Stimulated activated CD8-positive, alpha-beta memory T cell treated with anti-CD3 and anti-CD28 coated beads, Interleukin-15, amount 100 ng/mL, for 48 hours (primary cell): ENCODE measurements around the gene PRR5L.

Experiments used
- DNase-seq, 2 donors: peaks; one replicate each; pipeline ENCODE4 v3.0.0-alpha.2; 2020; ENCODE audit warnings: low read depth in 2 of 2

PRR5L gene

GRCh38 chr11:36295926-36296325 lies at the start of gene PRR5L:
PRR5L (plus strand) TSS chr11:36296288; CDS start chr11:36401122, 104,834 bp downstream.
- DNase-seq = no peak

DNA sequence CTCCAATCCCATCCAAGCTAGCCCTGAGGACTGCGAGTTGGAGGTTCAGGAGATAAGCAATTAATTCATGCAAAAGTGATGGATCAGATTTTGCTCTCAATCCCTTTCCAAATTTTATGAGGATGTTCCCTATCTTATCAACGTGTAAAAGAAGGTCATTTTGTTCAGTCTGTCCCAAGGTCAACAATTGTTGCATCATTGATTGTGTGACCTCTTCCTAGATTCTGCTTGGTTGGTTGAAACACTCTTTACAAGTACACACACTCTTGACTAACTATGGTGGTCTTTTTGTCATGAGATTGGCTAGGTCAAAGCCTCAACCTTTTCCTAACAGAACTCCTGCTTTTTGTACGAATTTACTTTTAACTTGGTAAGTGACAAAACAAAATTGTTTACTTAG lies 48.6 kb upstream of the PRR5L start:
- no peak for DNase-seq

DNA sequence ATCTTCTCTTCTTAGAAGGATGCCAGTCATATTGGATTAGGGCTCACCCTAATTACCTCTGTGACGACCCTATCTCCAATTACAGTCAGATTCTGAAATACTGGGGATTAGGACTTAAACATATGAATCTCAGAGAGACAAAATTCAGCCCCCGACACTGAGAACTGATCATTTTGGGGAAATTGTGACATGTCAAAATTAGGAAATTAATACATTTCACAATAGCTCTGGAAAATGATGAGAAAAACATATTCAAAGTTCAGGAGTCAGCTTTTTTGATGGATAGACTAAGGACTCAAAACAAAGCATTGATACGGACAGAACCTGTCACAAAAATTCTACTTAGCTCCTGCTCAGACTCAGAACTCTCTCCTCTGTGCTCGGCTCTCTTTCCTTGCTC lies 47.7 kb upstream of the PRR5L start:
- no peak for DNase-seq

GRCh38 chr11:36249246-36249645 lies 46.8 kb upstream of the PRR5L start:
- no peak for DNase-seq

GRCh38 chr11:36251823-36252222 lies 44.3 kb upstream of the PRR5L start:
- DNase-seq = no peak

DNA sequence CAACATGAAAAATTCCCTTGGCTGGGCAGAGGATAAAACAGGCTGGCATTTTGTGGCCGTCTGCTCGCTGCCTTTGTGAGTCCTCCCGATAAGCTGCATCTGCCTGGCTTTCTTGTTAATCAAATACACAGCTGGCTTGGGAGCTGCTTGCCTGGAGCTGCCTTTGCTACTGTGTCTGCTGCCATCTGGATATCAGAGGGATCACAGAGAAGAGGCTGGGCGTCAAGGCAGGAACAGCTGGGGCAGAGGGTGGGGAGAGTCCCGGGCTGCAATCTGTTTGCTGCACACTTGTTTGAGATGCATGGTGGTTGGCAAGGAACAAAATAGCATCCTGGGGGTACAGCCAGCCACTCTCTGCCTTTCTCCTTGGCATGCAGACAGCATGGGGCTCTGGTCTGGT lies 42.9 kb upstream of the PRR5L start:
- DNase-seq = no peak

DNA sequence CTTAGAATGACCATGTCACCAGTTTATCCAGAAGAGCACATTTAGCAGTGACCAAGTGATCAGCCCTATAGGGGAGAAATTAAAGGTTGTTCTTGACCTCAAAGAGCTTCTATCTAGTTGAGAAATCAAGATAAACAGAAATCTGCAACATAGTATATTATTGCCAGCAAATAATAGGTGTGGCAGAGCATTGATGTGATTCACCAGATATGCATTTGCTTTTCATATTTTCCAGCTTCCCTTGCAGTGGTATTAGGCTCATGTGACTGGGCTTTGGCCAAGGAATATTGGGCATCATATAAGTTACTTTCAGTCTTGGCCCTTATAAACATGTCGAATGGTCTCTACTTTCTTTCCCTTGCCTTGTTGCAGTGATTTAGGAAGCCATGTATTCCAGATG lies 41.4 kb upstream of the PRR5L start:
- no peak for DNase-seq

- no peak for DNase-seq
Observed at GRCh38 chr11:36257351-36257750, 38.7 kb upstream of the PRR5L start.

DNA sequence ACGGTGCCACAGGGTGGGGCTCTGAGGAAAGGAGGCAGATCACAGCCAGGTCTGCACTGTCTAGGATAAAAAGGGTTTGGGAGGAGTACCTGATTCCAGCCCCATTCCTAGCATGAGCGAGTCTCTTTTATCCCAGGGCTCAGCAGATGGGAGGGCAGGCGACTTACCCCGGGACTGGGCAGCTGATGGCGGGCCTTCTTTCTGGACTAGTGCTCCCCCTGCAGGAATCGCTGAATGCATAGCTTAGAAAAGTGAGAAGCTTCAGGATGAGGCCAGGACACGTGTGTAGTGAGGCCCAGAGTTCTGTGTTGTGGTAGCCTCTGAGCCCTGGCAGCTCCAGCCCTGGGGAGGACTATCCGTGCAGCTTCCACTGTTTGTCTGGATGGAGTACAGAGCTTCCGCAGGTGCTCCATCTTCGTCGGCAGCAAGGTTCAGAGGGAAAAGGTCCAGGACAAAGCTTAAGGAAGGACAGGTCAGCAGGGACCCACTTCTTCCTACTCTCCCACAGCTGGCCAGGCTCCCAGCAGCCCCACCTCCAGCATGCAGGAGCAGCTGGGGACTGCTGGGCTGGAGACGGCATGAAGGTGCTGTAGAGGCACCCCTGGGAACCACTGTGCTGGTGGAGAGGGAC lies 37.2 kb upstream of the PRR5L start:
- peak in 1 of 2 donors; percentile 13 for DNase-seq

- DNase-seq = no peak
Observed at GRCh38 chr11:36261094-36261493, 35.0 kb upstream of the PRR5L start.

DNA sequence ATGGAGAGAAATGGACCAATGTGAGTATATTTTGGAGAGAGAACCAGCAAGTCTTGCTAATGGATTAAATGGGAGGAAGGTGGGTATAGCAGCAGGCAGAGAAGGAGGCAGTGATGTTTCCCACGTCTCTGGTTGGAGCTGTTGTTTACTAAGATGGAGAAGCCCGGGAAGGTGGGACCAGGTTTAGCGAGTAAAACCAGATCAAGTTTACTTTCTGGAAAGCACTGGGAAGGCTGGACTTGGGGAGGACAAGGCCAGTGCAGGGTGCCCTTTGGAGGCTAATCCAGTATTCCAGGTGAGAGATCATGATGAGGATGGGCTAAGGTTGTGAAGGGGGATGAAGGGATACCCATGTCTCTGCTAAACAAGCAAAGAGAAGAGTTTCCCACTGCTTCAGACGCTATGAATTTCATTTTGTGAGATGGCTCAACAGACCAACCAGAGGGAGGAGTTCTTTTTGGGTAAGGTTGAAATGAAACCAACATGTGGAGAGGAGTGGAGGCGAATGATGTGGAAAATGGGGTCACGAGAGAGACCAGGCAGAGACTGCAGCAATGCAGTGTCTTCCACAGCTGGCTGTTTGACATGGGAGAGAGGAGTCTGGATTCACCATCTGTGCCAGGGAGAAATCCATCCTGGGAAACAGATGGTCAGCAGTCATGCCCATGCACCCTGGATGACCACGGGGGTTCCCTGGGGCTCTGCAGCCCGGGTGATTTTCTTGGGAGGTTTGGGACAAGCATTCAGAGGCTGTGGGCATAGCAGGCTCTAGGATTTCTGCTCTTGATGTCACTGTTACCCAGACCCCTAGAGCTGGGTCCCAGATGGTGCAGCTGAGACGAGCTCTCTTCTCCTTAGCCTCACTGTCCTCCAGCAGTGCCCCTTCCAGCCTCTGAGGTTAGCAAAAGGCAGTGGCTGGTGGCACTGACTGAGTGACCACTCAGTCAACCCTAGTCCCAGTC lies 31.8 kb upstream of the PRR5L start:
- no peak for DNase-seq

DNA sequence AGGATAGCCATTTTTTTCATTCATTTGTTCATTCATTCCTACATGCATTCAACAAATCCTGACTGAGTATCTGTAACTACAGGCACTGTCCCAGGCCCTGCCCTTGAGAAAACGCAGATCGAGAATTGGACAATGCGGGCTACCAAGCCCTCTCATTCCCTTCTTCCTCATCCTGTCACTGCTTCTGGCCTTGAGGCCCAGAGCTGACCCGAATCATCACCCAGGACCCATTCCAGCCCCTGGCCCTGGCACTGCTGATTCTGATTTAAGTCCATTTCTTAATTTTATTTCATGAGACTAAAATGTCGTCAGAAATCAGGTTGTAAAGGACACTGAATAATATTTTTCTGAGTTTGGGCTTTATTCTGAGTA lies 31.1 kb upstream of the PRR5L start:
- no peak for DNase-seq

DNA sequence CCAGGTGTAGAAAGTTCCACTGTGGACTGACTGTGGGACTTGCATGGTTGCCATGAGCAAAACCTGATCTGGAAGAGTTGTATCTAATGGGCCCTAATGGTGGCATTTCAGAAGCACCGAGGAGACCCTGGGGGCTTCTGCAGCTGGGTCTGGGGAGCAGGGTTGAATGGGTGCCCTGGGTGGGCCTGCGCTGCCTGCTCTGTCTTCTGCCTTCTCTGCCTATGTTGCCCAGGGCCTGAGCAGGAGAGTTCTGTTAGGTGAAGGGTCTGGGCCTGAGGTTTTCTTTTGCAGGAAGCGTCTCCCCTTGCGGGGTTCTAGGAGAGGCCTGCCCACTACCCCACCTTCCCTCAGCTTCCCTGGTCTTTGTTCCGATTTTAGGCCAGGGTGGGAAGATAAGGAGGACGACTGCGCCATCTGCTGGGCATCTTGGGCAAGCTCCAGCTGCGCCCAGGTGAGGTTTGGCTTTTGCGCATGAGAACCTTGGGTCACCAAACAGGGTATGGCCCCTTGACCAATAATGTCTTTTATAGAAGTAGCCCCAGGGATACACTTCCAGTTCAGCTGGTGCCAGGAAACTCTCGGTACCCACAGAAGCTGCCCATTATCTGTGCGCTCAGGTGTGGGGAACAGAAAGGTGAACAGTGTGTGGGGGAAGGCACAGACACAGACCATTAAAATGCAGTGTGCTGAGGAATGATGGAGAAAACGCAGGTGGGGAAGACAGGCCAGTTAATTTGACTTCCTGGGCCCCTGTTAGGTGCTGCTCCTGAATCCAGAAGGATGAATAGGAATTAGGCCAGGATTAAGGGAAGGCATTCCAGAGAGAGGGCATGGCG lies 30.1 kb upstream of the PRR5L start:
- DNase-seq = peak; percentile 14 to 35

- no peak for DNase-seq
Observed at GRCh38 chr11:36266767-36267166, 29.3 kb upstream of the PRR5L start.

DNA sequence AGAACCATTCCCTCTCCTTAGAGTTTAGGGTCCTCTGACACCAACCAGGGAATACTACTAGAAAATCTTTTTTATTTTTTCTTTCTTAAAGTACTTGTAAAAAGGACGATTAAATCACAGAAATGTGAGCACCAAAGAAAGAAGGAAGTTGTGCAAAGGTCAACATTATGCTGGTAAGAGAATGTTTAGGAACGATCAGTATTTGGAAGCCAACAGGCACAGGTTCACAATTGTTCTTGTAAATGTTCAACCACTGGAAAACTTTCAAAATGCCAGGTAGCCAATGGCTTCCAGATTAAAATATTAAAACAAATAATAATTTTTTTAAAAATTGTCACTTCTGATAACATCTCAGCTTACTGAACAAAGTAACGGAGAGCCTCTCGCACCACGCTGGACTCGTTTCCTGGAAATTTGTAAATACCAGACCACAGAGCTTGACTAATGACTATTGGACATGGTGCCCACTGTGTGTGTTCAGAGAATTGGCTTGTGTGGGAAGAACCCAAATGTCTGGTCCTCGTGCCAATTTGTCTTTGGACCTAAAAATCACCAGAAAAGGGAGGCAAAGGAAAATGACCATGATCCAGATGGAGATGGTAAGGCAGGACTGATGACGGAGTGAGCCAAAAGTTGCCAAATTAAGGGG lies 27.6 kb upstream of the PRR5L start:
- no peak for DNase-seq

DNA sequence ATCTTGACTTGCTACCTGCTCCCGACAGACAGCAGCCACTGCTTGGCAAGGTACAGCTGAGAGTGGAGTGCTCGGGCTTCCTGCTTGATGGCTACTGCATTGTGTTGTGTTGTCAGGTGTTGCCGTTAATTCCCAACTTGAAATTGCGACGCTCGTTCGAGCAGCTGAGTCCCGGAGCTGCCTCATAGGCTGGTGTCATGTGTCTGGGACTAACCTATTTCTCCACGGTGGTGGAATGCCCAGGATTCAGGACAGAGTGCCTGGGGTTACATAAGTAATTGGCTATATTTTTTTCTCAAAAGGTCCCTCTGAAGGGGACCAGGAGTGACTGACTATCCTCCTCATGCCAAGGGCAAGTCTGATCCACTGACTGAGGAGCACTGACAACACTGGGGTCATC lies 25.4 kb upstream of the PRR5L start:
- no peak for DNase-seq

GRCh38 chr11:36271794-36272407 lies 24.2 kb upstream of the PRR5L start:
- no peak for DNase-seq

DNA sequence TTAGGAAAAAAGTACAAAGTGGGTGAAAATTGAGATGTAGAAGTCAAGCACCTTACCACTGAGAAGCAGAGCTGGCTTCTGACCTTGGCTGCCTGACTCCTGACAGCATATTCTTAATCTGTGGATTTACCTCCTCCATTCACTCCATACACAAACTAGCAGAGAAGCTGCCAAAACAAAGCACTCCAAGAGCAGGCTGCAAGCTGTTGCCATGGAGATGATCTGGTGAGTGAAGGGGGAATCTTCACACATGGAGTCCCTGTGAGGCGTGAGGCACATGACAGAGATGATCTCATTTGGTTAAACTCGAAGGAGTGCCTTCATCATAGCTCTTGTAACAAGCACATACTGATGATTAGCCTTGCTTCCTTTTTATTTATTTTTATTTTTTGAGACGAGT lies 23.0 kb upstream of the PRR5L start:
- DNase-seq = no peak

GRCh38 chr11:36274414-36274813 lies 21.7 kb upstream of the PRR5L start:
- DNase-seq = no peak

- DNase-seq = no peak
Observed at GRCh38 chr11:36278531-36279282, 17.4 kb upstream of the PRR5L start.

GRCh38 chr11:36280531-36280930 lies 15.6 kb upstream of the PRR5L start:
- DNase-seq = no peak
